PC-3 (cell line): ENCODE data around the gene TSPAN8. TPM values are rescaled to one million over a fixed set of nuclear protein-coding genes. Genes with fewer than 3 reads are reported as not detected.

ENCODE experiments used
- ATAC-seq: fragments of 200-7000 bp; cut with Tn5 transposase; 2 replicates; pipeline ENCODE4 v1.9.1; 2020; ENCODE audit warnings: mild to moderate bottlenecking, moderate library complexity
- BruUV-seq: library from RNA; stranded (reverse); fragments of 400-500 nt; replicated peaks from 2 replicates; lab custom pipeline; 2021; lab: Mats Ljungman, UMichigan
- CTCF ChIA-PET: fragments of 300-600 bp; sonication (Branson Sonifier 250); formaldehyde crosslinking; loops from one replicate; lab custom pipeline; 2022; ENCODE audit warnings: antibody characterized with exemption; lab: Charles Lee
- POLR2A ChIA-PET: fragments of 300-600 bp; sonication (Branson Sonifier 250); formaldehyde crosslinking; loops from one replicate; lab custom pipeline; 2022; ENCODE audit warnings: antibody characterized with exemption; ENCODE audit not compliant: unreplicated experiment; lab: Charles Lee
- DNase-seq: peaks from one replicate; pipeline ENCODE4 v3.0.0-alpha.2; 2015
- H2AFZ ChIP-seq: fragments of 300-600 bp; sonication (generic); 2 replicates; pipeline ENCODE4 v1.6.0; 2016; ENCODE audit warnings: antibody characterized with exemption, low read length
- H3F3A ChIP-seq: fragments of 300-600 bp; sonication (generic); one replicate; pipeline ENCODE4 v1.6.0; 2017; ENCODE audit warnings: antibody characterized with exemption, low read length, control low read depth, mild to moderate bottlenecking; ENCODE audit not compliant: unreplicated experiment
- H3K27ac ChIP-seq: fragments of 300-600 bp; sonication (generic); 2 replicates; pipeline ENCODE4 v1.5.1; 2016; ENCODE audit warnings: mild to moderate bottlenecking, low read length
- H3K27me3 ChIP-seq: fragments of 300-600 bp; sonication (generic); 2 replicates; pipeline ENCODE4 v1.6.1; 2016; ENCODE audit warnings: low read length, mixed read lengths
- H3K36me3 ChIP-seq: fragments of 300-600 bp; sonication (generic); 2 replicates; pipeline ENCODE4 v1.6.1; 2016; ENCODE audit warnings: low read depth, mixed run types, low read length, mixed read lengths
- H3K4me1 ChIP-seq: fragments of 300-600 bp; sonication (generic); 2 replicates; pipeline ENCODE4 v1.5.1; 2016; ENCODE audit warnings: low read length; ENCODE audit not compliant: insufficient read depth
- H3K4me2 ChIP-seq: fragments of 300-600 bp; sonication (generic); 2 replicates; pipeline ENCODE4 v1.6.0; 2016; ENCODE audit warnings: low read length
- H3K4me3 ChIP-seq: fragments of 300-600 bp; sonication (generic); 2 replicates; pipeline ENCODE4 v1.5.1; 2016; ENCODE audit warnings: mild to moderate bottlenecking, low read length, mixed read lengths
- H3K79me2 ChIP-seq: fragments of 300-600 bp; sonication (generic); 2 replicates; pipeline ENCODE4 v1.6.1; 2017; ENCODE audit warnings: low read length, mixed read lengths
- H3K9ac ChIP-seq: fragments of 300-600 bp; sonication (generic); 2 replicates; pipeline ENCODE4 v1.6.0; 2016; ENCODE audit warnings: mild to moderate bottlenecking, low read length
- H3K9me2 ChIP-seq: fragments of 300-600 bp; sonication (generic); replicated peaks from 2 replicates; pipeline ENCODE4 v1.6.1; 2016; ENCODE audit warnings: mixed run types, low read length, mixed read lengths
- H3K9me3 ChIP-seq: fragments of 300-600 bp; sonication (generic); 2 replicates; pipeline ENCODE4 v1.6.1; 2016; ENCODE audit warnings: low read length, mixed read lengths
- H4K20me1 ChIP-seq: fragments of 300-600 bp; sonication (generic); 2 replicates; pipeline ENCODE4 v1.6.1; 2016; ENCODE audit warnings: low read length, mixed read lengths
- CTCF ChIP-seq: fragments of 300-600 bp; sonication (generic); conservative IDR thresholded peaks from 2 replicates; pipeline ENCODE4 v1.5.1; 2017; ENCODE audit warnings: antibody characterized with exemption, low read depth, mild to moderate bottlenecking, low read length
- EZH2 ChIP-seq: fragments of 300-600 bp; sonication (generic); IDR thresholded peaks from one replicate; pipeline ENCODE4 v1.6.1; 2017; ENCODE audit warnings: antibody characterized with exemption, mild to moderate bottlenecking, low read length; ENCODE audit not compliant: unreplicated experiment
- EZH2phosphoT487 ChIP-seq: fragments of 300-600 bp; sonication (generic); IDR thresholded peaks from 2 replicates; pipeline ENCODE4 v1.6.1; 2018; ENCODE audit warnings: mild to moderate bottlenecking, antibody characterized with exemption, low read length, borderline replicate concordance
- intact Hi-C: fragments of 100-400 bp; cut with micrococcal nuclease; formaldehyde crosslinking; loops from 2 replicates; pipeline ENCODE4 v1.9.0; 2023
- total RNA-seq: library from RNA; depleted of rRNA; stranded (reverse); fragments of >200 nt; gene quantifications from 2 replicates; pipeline ENCODE4 v1.2.3, GENCODE V29; 2014

Gene TSPAN8
- total RNA-seq, 1 experiment from 2014 or later = 1.3 TPM

GRCh38 chr12:71162832-71163763 is 5.3 kb upstream of the TSPAN8 start:
- H3K9ac ChIP-seq = peak overlapping the region; percentile 58
- ATAC-seq (peak; percentile 68), DNase-seq (peak; percentile 86)
- no TSS peak for BruUV-seq
- peak overlapping the region; percentile 29; the same call in 1 of the 2 replicates for H3K4me3 ChIP-seq
- no peaks in the 10 kb centered on the region for H3K36me3 ChIP-seq
- no peaks in the 10 kb centered on the region for H3K27me3 ChIP-seq
- no peaks in the 10 kb centered on the region for H3K79me2 ChIP-seq
- no peaks in the 10 kb centered on the region for H3K9me2 ChIP-seq
- no peaks in the 10 kb centered on the region for H3K9me3 ChIP-seq
- peaks cover 4% of the 10 kb centered on the region for H3F3A ChIP-seq
- H4K20me1 ChIP-seq = no peaks in the 10 kb centered on the region
- CTCF ChIA-PET = no interaction called here
- POLR2A ChIA-PET = no interaction called here
- intact Hi-C loops = no loop called here
- peak overlapping the region; percentile 67 for H3K4me2 ChIP-seq
- H3K4me1 ChIP-seq = peaks cover 69% of the 10 kb centered on the region
- peak overlapping the region; percentile 8; the same call in 1 of the 2 replicates for H2AFZ ChIP-seq
- H3K27ac ChIP-seq = peak overlapping the region; percentile 90
- TF ChIP-seq EZH2 (no peak), CTCF (no peak), EZH2phosphoT487 (no peak)

- ATAC-seq (no peak), DNase-seq (peak; percentile 25)
- ChIA-PET POLR2A (no interaction called here), CTCF (no interaction called here)
- no peaks in the 10 kb centered on the region for H3K79me2 ChIP-seq
- peaks cover 80% of the 10 kb centered on the region for H3K4me1 ChIP-seq
- no peak overlapping the region for H2AFZ ChIP-seq
- H3K9me3 ChIP-seq = no peaks in the 10 kb centered on the region
- no peaks in the 10 kb centered on the region for H3K27me3 ChIP-seq
- no peaks in the 10 kb centered on the region for H3K9me2 ChIP-seq
- no peaks in the 10 kb centered on the region for H4K20me1 ChIP-seq
- no TSS peak for BruUV-seq
- H3K9ac ChIP-seq = peak overlapping the region; percentile 57; the same call in 1 of the 2 replicates
- H3K4me3 ChIP-seq = no peak overlapping the region
- no peak for TF ChIP-seq CTCF
- TF ChIP-seq EZH2 = no peak
- TF ChIP-seq EZH2phosphoT487 = no peak
- H3K4me2 ChIP-seq = no peak overlapping the region
- peak overlapping the region; percentile 90 for H3K27ac ChIP-seq
- H3F3A ChIP-seq = peaks cover 4% of the 10 kb centered on the region
- intact Hi-C loops = no loop called here
- no peaks in the 10 kb centered on the region for H3K36me3 ChIP-seq
Measured at GRCh38 chr12:71161591-71161990, 3.8 kb upstream of the TSPAN8 start.

DNA sequence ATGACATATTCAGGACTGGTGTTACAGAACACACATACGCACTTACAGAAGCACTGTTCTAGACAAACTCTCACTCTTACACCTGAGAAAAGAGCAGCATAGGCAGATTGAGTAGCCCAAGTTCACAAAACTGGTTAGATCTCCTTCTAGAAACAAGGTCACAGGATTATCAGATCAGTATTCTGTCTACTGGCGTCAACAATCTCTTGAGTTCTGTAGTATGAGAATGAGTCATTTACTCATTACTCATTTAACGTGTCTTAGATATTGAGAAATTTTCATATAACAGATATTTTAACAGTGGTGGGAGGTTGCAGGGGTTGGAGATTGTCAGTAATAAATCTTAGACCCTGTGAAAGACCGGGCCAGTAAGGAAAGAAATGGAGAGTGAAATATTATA is 2.8 kb upstream of the TSPAN8 start:
- DNase-seq (peak; percentile 53), ATAC-seq (no peak)
- H3F3A ChIP-seq = peaks cover 4% of the 10 kb centered on the region
- no peaks in the 10 kb centered on the region for H3K79me2 ChIP-seq
- H2AFZ ChIP-seq = no peak overlapping the region
- no peak overlapping the region; the same call in 1 of the 2 replicates for H3K9ac ChIP-seq
- peak overlapping the region; percentile 90 for H3K27ac ChIP-seq
- no TSS peak for BruUV-seq
- CTCF ChIA-PET = no interaction called here
- H3K9me2 ChIP-seq = no peaks in the 10 kb centered on the region
- H3K36me3 ChIP-seq = no peaks in the 10 kb centered on the region
- H3K27me3 ChIP-seq = no peaks in the 10 kb centered on the region
- H3K4me2 ChIP-seq = peak overlapping the region; percentile 19; the same call in 1 of the 2 replicates
- H3K9me3 ChIP-seq = no peaks in the 10 kb centered on the region
- intact Hi-C loops = no loop called here
- no peaks in the 10 kb centered on the region for H4K20me1 ChIP-seq
- POLR2A ChIA-PET = no interaction called here
- no peak for TF ChIP-seq EZH2
- TF ChIP-seq CTCF = no peak
- no peak for TF ChIP-seq EZH2phosphoT487
- H3K4me3 ChIP-seq = no peak overlapping the region
- H3K4me1 ChIP-seq = peaks cover 80% of the 10 kb centered on the region
